Osteocyte (in vitro differentiated cells): ENCODE data around the gene MKLN1. TPM values are rescaled to one million over a fixed set of nuclear protein-coding genes. Genes with fewer than 3 reads are reported as not detected.

ENCODE experiments used
- DNase-seq: peaks from one replicate; pipeline ENCODE4 v3.0.0; 2021; ENCODE audit warnings: mixed read lengths; ENCODE audit not compliant: unreplicated experiment; ENCODE audit errors: extremely low spot score
- H3K27ac Mint-ChIP-seq: one replicate; pipeline ENCODE4 v1.8.0; 2021; ENCODE audit warnings: mild to moderate bottlenecking, mixed read lengths; ENCODE audit not compliant: unreplicated experiment
- H3K27me3 Mint-ChIP-seq: one replicate; pipeline ENCODE4 v1.8.0; 2021; ENCODE audit warnings: mixed read lengths; ENCODE audit not compliant: unreplicated experiment
- H3K36me3 Mint-ChIP-seq: one replicate; pipeline ENCODE4 v1.8.0; 2021; ENCODE audit warnings: mixed read lengths; ENCODE audit not compliant: unreplicated experiment
- H3K4me1 Mint-ChIP-seq: one replicate; pipeline ENCODE4 v1.8.0; 2021; ENCODE audit warnings: mixed read lengths; ENCODE audit not compliant: unreplicated experiment
- H3K4me3 Mint-ChIP-seq: one replicate; pipeline ENCODE4 v1.8.0; 2021; ENCODE audit warnings: mild to moderate bottlenecking, moderate library complexity, mixed read lengths; ENCODE audit not compliant: unreplicated experiment
- H3K9me3 Mint-ChIP-seq: one replicate; pipeline ENCODE4 v1.8.0; 2021; ENCODE audit warnings: mixed read lengths; ENCODE audit not compliant: unreplicated experiment
- CTCF ChIP-seq: fragments of 200-600 bp; sonication (generic); IDR thresholded peaks from 2 replicates; pipeline ENCODE4 v1.5.0; 2021; ENCODE audit warnings: antibody characterized with exemption, mild to moderate bottlenecking, moderate library complexity
- total RNA-seq: library from RNA; stranded (reverse); gene quantifications from 2 replicates; pipeline ENCODE4 v1.2.1, GENCODE V29; 2021

Gene MKLN1
- total RNA-seq, 1 donor from 2014 or later, result 41.4 TPM

- H3K4me1 Mint-ChIP-seq, result peaks cover 48% of the 10 kb centered on the region
- no peak overlapping the region for H3K4me3 Mint-ChIP-seq
- H3K36me3 Mint-ChIP-seq, result peaks cover 2% of the 10 kb centered on the region
- peak overlapping the region; percentile 80 for H3K27ac Mint-ChIP-seq
- TF ChIP-seq CTCF, result no peak
- no peaks in the 10 kb centered on the region for H3K27me3 Mint-ChIP-seq
- no peak for DNase-seq
- no peaks in the 10 kb centered on the region for H3K9me3 Mint-ChIP-seq
Observed at GRCh38 chr7:131521651-131522163, 194.0 kb downstream of the MKLN1 start.

- H3K27me3 Mint-ChIP-seq, result no peaks in the 10 kb centered on the region
- peaks cover 48% of the 10 kb centered on the region for H3K4me1 Mint-ChIP-seq
- peak overlapping the region; percentile 80 for H3K27ac Mint-ChIP-seq
- TF ChIP-seq CTCF, result no peak
- DNase-seq, result no peak
- H3K36me3 Mint-ChIP-seq, result peaks cover 2% of the 10 kb centered on the region
- H3K4me3 Mint-ChIP-seq, result peak overlapping the region; percentile 17
- H3K9me3 Mint-ChIP-seq, result no peaks in the 10 kb centered on the region
Observed at GRCh38 chr7:131522325-131522930, 194.8 kb downstream of the MKLN1 start.

DNA sequence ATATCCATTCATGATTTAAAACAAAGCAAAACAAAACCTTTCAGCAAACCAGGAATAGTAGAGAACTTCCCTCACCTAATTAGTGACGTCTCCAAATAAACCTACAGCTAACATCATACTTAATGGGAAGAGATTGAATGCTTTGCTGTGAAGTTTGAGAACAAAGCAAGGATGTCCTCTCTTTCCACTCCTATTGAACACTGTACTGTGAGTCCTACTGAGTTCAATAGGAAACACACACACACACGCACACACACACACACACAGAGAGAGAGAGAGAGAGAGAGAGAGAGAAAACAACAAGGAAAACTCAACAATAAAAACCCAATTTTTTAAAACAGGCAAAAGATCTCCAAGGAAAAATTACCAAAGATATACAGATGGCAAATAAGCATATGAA, 196.4 kb downstream of the MKLN1 start:
- Mint-ChIP-seq H3K27ac (no peak overlapping the region), H3K9me3 (no peaks in the 10 kb centered on the region), H3K36me3 (peaks cover 4% of the 10 kb centered on the region), H3K4me3 (no peak overlapping the region), H3K4me1 (peaks cover 52% of the 10 kb centered on the region), H3K27me3 (no peaks in the 10 kb centered on the region)
- no peak for TF ChIP-seq CTCF
- no peak for DNase-seq

GRCh38 chr7:131524703-131525102, 197.0 kb downstream of the MKLN1 start:
- Mint-ChIP-seq H3K27ac (no peak overlapping the region), H3K9me3 (no peaks in the 10 kb centered on the region), H3K4me3 (no peak overlapping the region), H3K36me3 (peaks cover 4% of the 10 kb centered on the region), H3K27me3 (no peaks in the 10 kb centered on the region), H3K4me1 (peaks cover 51% of the 10 kb centered on the region)
- no peak for DNase-seq
- TF ChIP-seq CTCF, result no peak

DNA sequence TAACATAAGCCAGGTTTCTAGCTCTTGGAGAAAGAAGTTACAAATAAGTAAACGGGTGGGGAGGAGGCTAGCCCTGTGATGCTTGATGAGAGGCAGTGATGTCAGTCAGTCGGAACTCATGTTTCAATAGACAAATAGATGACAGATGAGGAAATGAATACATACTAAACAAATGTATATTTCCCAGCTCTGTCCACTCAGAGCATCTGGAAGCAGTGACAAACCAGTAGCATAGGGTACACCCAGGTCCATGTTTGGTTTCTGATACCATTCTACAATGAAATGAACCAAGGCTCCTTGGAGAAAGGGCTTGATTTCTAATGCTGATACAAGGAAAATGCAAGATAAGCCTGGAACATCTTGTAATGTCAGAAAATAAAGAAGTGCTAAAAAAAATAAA, 198.1 kb downstream of the MKLN1 start:
- no peak for TF ChIP-seq CTCF
- H3K27me3 Mint-ChIP-seq, result no peaks in the 10 kb centered on the region
- no peak overlapping the region for H3K4me3 Mint-ChIP-seq
- DNase-seq, result no peak
- H3K27ac Mint-ChIP-seq, result no peak overlapping the region
- H3K9me3 Mint-ChIP-seq, result no peaks in the 10 kb centered on the region
- H3K36me3 Mint-ChIP-seq, result peaks cover 4% of the 10 kb centered on the region
- peaks cover 40% of the 10 kb centered on the region for H3K4me1 Mint-ChIP-seq
